ENCODE data around the gene LRRC70.
"Not testable (repeated sequence)": the region's sequence is repeated elsewhere in the genome, so short reads cannot be mapped to it uniquely, and the experiment has no call there.

LRRC70 gene, protein sequence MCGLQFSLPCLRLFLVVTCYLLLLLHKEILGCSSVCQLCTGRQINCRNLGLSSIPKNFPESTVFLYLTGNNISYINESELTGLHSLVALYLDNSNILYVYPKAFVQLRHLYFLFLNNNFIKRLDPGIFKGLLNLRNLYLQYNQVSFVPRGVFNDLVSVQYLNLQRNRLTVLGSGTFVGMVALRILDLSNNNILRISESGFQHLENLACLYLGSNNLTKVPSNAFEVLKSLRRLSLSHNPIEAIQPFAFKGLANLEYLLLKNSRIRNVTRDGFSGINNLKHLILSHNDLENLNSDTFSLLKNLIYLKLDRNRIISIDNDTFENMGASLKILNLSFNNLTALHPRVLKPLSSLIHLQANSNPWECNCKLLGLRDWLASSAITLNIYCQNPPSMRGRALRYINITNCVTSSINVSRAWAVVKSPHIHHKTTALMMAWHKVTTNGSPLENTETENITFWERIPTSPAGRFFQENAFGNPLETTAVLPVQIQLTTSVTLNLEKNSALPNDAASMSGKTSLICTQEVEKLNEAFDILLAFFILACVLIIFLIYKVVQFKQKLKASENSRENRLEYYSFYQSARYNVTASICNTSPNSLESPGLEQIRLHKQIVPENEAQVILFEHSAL

DNA sequence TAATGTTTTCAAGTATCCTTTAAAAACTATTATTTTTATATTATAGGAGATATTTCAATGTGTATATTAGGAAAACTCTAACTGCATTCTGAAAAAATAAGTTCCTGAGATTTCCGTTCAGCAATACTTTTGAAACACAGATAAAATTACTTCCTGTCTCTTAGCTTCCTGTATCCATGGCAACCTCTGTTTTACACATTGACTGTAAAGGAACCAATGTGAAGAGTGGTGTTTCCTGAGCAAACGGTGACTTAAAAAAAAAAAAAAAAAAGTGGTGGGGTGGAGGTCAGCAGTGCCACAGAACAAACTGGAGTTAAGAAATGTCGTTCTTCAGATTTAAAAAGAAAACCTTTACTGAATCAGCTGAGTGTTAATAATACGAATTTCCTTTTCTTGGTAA, at the start of gene LRRC70:
TSS of gene LRRC70 (plus strand) at position 280 of the 400 bp plus-strand sequence. CDS start 620 bp downstream, outside the sequence.
- peak; percentile 57 for DNase-seq

DNA sequence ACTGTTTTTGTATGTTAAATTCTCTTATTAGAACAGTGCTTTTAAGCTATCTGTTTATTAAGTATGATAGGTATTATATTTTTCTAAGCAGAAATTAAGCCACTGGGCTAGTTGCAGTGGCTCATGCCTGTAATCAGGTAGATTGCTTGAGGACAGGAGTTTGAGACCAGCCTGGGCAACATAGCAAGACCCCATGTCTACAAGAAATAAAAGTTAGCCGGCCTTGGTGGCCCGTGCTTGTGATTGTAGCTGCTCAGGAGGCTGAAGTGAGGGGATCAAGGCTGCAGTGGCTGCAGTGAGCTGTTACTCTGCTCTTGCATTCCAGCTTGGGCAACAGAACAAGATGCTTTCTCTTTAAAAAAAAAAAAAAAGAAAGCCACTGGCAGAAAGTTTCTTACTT, 45.0 kb upstream of the LRRC70 start:
- DNase-seq: no peak

DNA sequence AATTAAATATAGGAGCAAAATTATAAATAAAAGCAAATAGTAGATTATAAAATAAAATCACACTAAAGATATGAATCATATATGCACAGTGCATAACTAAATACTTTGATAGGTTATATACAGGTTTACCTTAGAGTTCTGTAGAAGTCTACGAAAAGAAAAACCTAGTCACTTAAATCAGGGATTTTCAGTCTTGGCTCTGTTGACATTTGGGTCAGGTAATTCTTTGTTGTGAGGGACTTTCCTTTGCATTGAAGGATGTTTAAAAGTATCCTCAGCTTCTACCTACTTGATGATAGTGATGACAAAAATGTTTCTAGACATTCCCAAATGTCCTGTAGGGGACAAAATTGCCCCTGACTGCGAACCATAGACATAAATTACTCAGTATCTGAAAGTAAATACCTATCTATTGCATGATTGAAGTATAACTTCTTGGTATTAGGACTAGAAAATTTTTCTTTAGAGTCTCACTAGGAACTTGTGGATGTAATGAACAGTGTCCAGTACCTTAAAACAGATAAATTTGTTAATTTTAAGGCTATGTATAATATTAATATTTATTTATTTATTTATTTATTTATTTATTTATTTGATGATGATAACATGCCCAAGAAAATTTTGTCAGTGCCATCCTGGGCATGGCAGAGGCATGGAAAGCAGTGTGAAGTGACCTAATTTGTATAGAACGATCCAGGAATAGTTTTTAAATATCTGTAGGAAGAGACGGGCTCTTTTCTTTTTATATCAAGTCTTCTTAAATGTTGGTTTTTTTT, 44.0 kb upstream of the LRRC70 start:
- no peak for DNase-seq

DNA sequence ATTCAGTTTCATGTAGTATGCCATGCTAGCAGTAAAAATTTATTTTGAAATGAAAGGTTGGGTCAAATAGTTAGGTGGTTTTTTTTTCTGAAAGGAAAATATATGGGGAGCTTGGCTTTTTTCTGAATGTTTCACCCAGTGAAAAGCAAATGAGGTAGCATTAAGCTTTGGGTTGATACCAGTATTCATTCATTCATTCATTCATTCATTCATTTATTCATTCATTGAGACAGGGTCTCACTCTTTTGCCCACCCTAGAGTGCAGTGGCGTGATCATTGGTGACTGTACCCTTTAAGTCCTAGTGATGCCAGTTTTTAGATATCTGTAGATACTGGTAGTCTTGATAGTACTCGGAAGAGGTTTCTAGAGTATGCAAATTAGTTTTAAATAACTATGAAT, 42.4 kb upstream of the LRRC70 start:
- no peak for DNase-seq

DNA sequence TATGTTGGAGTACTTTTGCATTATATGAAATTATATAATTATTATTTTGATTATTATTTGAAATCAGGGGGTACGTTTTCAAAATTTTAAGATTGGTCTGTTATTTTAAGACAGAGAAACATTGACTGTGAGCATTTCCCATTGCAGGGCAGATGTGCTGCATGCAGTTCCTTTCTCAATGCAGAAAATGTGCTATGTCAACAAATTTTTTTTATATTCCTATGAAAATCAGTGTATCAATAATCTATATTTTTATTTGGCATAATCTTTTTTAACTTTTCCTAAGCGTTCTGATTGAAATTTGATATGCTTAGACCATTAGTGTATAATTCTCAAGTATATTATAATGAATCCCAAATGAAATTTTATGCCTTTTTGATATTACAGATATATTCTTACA, 41.8 kb upstream of the LRRC70 start:
- DNase-seq: no peak

DNA sequence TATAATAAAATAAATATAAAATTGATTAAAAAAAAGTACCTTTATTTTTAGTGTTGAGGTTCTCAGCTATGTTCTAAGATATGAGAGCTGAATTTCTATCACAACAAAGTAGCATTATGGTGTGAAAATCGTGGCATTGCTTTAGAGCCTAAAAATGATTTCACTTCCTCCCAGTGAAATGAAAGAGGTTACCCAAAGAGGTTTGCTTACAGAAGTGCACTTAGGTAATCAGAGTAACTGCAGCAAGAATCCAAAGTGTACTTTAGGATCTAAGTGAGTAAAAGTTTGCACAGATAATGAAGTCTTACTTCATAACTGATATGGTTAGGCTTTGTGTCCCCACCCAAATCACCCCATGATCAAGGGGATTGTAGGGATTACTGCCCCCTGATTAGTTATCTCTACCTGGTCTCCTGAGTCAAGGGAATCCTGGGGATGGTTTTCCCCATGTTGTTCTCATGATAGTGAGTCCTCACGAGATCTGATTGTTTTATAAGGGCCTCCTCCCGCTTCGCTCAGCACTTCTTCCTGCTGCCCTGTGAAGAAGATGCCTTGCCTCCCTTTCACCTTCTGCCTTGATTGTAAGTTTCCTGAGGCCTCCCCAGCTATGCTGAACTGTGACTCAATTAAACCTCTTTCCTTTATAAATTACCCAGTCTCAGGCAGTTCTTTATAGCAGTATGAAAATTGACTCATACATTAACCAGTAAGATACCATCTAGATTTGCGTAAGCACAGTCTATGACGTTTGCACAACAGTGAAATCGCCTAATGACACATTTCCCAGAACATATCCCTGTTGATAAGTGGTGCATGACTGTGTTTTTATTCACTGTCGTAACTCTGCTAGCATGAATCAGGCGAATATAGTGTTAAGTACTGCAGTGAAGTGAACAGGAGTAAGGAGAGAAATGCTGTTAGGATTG, 40.3 kb upstream of the LRRC70 start:
- no peak for DNase-seq

DNA sequence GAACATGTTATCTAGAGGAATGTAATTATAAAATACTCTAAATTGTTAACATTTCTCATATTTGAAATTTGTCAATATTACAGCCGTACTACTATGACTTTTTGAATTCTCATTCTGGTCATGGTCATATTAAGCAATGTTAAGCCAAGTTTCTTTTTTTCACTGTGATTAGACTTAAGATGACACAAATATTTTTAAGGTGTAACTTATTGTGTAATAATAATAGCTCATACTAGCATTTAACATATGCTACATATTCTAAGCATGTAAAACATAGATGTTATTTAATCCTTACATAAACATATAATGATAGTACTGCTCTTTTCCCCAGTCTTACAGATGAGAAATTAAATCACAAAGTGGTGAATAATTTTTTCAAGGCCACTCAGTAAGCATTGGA, 35.9 kb upstream of the LRRC70 start:
- DNase-seq: no peak

DNA sequence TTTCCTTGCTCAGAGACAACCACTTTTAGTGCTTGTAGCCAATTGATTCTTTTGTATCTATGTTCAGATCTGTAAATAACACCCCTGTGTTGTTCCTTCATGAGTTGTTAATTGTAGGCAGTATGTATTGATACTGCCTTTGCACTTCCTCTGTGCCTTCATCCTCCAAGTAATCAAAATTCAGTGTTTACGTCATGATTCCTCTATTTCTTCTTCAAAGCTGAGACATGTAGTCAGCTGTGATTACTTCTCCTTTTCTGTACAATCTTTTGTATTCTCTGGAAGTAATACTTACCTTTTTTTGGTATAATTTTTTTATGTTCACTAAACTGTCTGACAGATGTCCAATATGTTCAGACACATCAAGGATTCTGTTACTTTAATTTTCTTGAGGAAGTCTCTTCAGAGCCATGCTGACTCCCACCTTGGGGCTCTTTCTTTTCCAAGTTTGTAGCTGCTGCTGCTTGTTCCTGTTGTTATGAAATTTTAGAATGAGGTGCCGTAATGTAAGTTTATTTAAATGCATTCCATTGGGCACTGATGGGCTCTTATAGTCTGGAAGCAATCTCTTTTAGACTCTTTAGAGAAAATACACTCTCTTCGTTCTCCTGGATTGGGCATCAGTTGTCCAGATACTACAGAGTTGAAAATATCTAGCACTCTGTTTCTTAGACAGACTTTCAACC, 30.5 kb upstream of the LRRC70 start:
- DNase-seq: no peak

DNA sequence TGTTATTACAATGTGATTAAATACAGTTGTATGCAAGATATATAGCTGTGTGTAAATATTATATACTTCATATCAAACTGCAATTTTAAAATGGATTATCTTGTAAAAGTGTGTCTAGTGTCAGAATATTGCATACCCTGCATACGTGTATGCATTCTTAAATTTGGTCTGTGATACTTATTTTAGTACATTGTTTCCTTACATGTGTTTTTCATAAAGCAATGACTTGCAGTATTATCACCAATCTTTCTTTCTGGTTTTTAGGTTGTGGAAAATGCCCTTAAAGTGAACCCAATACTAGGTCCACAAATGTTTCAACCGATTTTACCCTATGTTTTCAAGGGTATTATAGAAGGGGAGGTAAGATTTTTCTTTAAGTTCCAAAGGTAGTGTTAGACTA, 28.5 kb upstream of the LRRC70 start:
- DNase-seq: no peak

DNA sequence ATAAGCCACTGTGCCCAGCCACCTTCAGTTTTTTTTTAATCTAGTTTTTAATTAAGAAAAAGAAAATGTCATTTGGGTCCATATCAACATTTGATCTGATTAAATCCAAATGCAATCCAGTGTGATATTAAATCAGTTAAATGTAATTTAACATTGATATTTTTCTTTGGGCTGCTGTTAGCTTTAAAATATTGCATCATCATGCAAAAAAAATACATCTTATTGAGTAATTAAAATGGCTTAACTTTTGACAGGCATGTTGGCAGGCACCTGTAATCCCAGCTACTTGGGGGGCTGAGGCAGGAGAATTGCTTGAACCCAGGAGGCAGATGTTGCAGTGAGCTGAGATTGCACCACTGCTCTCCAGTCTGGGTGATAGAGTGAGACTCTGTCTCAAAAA, 22.7 kb upstream of the LRRC70 start:
- no peak for DNase-seq

DNA sequence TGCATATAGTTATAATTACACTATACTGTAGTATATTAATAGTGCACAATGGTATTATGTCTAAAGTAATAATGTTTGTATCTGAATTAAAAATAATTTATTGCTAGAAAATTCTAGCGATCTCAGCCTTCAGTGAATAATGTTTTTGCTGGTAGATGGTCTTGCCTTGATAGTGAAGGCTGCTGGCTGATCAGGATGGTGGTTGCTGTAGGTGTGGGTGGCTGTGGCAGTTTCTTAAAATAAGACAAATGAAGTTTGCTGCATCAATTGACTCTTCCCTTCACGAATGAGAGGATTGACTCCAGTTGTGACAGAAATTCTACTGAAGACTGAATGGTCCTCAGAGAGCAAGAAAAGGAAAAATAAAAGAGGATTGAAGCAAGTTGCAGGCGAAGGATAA, 19.7 kb upstream of the LRRC70 start:
- no peak for DNase-seq

DNA sequence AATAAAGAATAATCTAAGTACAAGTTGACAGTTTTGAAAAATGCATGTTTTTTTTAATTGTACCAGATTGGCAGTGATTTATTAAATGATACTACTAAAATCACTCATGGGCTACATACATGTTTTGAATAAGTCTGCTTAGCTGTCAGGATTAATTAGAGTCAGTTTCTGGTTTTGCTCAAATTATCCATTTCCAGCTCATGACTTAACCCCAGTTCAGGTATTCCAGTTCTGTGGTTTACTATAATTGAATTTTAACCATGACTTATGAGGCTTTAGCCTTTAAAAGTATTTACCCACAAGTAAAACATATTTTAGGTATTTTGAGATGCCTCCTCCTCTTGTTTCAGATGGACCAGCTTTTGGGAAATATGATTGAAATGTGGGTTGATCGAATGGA, 17.8 kb upstream of the LRRC70 start:
- no peak for DNase-seq

DNA sequence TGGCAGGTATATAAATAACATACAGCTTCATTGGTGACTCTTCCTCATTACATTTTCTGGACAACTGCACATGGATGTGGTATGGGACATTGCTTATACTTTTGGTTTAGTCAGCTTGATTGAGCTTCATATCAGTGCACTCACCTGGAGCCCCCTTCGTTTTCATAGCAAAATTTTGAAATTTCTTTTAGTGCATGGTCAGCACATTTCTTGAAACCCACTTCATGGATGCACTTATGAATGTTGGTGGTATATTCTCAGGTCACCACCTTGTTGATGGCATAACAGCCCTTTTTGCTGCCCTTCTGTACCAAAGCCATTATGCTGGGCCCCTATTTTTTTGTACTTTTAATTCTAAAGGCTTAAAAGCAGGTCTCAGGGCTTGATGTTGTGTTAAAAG, 16.7 kb upstream of the LRRC70 start:
- DNase-seq: no peak

DNA sequence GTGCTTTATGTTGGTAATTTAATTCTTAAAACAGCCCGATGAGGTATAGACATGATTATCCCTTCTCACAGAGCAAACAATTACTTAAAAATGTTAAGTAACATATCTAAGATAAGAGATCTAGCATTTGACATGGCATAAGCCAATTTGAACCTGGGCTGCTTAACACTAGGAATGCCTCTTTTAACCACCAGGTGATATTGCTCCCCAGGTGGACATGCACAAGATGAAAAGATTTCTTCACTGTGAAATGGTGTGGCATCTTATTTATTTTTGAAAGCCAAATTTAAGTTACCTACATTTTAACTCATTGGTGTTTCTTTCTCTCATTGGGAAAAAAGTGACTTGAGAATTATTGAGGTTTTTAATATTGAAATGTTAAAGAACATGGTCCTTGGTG, 15.8 kb upstream of the LRRC70 start:
- no peak for DNase-seq

DNA sequence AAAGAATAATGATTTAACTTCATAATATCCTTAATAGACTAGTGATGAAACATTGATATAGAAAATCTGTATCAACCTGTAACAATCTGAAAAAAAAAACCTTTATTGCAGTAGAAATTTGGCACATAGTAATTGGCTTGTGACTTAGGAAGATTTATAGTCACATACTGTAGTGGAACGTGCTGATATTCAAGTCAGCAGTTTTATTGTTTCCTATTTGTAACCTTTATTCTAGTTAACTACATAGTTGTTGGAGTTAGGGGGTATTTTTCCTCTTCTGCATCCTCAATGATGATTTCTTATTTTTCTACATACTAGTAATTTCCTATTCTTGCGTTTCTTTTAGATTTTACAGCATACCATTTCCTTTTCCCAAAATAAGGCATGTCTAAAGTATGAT, 14.5 kb upstream of the LRRC70 start:
- DNase-seq: no peak

DNA sequence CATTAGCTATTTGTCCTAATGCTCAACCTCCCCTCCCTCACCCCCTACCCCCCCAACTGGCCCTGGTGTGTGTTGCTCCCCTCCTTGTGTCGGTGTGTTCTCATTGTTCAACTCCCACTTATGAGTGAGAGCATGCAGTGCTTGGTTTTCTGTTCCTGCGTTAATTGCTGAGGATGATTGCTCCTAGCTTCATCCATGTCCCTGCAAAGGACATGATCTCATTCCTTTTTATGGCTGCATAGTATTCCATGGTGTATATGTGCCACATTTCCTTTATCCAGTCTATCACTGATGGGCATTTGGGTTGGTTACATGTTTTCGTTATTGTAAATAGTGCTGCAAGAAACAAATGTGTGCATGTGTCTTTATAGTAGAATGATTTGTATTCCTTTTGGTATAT, 12.9 kb upstream of the LRRC70 start:
- not testable (repeated sequence) for DNase-seq

DNA sequence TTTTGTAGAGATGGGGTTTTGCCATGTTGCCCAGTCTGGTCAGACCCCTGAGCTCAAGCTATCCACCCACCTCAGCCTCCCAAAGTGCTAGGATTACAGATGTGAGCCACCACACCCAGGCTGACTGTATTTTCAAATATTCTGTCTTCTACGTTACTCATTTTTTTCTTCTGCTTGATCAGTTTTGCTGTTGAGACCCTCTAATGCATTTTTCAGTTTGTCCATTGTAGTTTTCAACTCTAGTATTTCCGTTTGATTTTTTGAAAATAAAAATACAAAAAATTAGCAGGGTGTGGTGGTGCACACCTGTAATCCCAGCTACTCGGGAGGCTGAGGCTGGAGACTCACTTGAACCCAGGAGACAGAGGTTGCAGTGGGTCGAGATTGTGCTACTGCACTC, 10.5 kb upstream of the LRRC70 start:
- DNase-seq: no peak

DNA sequence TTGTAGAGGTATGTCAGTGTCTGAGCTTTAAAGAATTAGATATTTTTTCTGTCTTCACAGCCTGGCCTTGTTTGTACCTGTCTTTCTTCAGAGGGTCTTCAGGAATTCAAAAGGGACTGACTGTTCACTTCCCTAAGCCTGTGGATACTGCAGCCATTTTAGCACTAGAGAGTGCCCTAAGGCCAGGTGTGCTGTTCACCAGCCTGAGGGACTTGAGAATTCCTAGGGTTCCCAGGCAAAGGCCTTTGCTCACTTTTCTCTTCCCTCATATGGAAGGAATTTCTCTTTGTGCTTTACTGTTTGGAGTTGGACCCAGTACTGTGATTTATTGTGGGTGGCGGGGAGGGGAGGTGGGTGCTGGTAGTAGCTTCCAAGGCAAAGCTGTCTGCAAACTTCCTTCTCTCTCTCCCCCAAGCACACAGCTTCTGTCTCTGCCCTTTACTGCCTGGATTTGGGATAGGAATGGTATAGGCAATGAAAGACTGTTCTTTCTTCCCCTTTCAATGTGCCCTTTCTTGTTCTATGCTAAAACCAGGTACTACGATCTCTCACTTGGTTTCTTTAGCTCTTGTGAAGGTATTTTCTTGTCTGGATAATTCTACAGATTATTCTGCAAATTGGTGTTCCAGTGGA, 9.7 kb upstream of the LRRC70 start:
- no peak for DNase-seq

DNA sequence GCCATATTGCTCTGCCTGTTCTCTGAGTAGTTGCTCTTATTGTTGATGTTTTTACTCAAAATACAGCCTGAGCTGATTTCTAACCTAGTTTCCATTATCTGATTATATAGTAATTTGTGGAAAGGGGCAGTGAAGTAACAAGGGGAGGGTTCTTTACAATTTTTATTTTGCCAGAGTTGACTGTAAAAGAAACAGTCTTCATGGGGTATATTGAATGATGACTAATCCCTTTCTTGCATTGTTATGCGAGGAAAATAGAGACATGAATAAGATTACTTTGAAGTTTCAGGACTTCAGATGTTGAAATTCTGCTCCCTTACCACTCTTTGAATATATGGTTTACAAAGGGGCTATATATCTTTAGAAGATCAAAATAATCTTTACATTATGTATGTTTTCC, 9.1 kb upstream of the LRRC70 start:
- no peak for DNase-seq

DNA sequence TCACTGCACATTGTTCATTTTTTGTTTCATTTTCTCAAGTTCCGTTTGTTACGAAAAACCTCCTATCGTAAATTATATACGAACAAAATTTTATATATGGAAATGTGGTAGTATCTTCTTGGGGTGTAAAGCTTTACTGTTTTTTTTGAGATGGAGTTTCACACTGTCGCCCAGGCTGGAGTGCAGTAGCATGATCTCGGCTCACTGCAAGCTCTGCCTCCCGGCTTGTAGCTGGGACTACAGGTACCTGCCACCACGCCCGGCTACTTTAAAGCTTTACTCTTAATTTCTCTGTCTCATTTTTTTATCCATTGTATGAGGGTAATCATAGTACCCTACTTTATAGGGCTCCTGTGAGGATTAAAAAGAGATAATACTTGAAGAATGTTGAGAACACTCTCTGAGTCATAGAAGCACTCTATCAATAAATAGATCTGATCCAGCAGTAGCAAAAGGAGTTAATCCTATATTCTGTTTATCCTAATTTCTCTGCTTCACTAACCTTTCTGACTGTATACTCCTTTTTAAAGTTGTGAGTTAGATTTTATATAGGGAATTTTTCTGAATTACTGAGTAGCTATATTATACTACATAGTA, 5.6 kb upstream of the LRRC70 start:
- DNase-seq: no peak

DNA sequence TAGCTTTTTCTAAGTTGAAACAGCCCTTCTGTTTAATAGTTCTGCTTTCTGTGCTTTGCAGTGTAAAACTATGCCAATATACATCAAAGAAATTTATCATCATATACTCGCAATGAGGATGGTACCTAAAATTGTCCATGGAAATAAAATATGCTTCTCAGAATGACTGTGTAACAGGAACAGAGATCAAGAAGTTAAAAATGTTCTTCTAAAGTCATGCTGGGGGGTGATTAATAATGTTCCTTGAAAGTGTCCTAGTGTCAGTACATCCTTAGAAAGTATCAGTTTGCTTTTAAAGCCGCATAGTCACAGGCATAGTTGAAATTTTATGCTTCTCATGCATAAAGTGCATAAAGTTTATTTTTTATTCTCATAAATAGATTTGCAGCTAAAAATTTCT, 4.0 kb upstream of the LRRC70 start:
- no peak for DNase-seq

Measured in SIG-M5 (cell line).